Panc1 (cell line): Measurements from ENCODE around the gene EDC3. TPM values are rescaled to one million over a fixed set of nuclear protein-coding genes. Genes with fewer than 3 reads are reported as not detected.

Source experiments
- ATAC-seq: fragments of 200-7000 bp; cut with Tn5 transposase; 2 replicates; pipeline ENCODE4 v1.9.1; 2020; ENCODE audit warnings: mild to moderate bottlenecking, moderate library complexity
- BruUV-seq: library from RNA; stranded (reverse); fragments of 400-500 nt; replicated peaks from 2 replicates; lab custom pipeline; 2021; lab: Mats Ljungman, UMichigan
- CTCF ChIA-PET: fragments of 300-600 bp; sonication (Branson Sonifier 250); formaldehyde crosslinking; loops from one replicate; lab custom pipeline; 2022; ENCODE audit warnings: antibody characterized with exemption; lab: Charles Lee
- POLR2A ChIA-PET: fragments of 300-600 bp; sonication (Branson Sonifier 250); formaldehyde crosslinking; loops from one replicate; lab custom pipeline; 2022; ENCODE audit warnings: antibody characterized with exemption; lab: Charles Lee
- DNase-seq: peaks from one replicate; pipeline ENCODE4 v3.0.0-alpha.2; 2010; ENCODE audit warnings: low read depth, low spot score
- H3K27ac ChIP-seq: 2 replicates; pipeline ENCODE4 v1.5.1; 2011; ENCODE audit warnings: mild to moderate bottlenecking, low read length, inconsistent platforms
- H3K27me3 ChIP-seq: fragments of 200-500 bp; sonication (Bioruptor generic); 2 replicates; pipeline ENCODE4 v1.6.0; 2014; ENCODE audit warnings: low read length, inconsistent platforms; ENCODE audit not compliant: control insufficient read depth, insufficient read depth
- H3K36me3 ChIP-seq: fragments of 200-500 bp; sonication (Bioruptor generic); 2 replicates; pipeline ENCODE4 v1.5.1; 2014; ENCODE audit warnings: inconsistent platforms, mild to moderate bottlenecking, low read length, moderate library complexity; ENCODE audit not compliant: control insufficient read depth, insufficient read depth
- H3K4me1 ChIP-seq: 2 replicates; pipeline ENCODE4 v1.5.1; 2011; ENCODE audit warnings: inconsistent platforms, mild to moderate bottlenecking, low read length, moderate library complexity; ENCODE audit not compliant: control insufficient read depth, insufficient read depth
- H3K4me3 ChIP-seq, 2 experiments: 2 replicates each; pipeline ENCODE4 v1.5.1; 2011 to 2012; ENCODE audit warnings: low read depth in 2 of 2, low read length in 2 of 2, mild to moderate bottlenecking in 2 of 2, inconsistent platforms in 1 of 2, moderate library complexity in 1 of 2
- H3K9me3 ChIP-seq: fragments of 200-500 bp; sonication (Bioruptor generic); 2 replicates; pipeline ENCODE4 v1.5.1; 2014; ENCODE audit warnings: low read depth, mild to moderate bottlenecking, inconsistent platforms, low read length, moderate library complexity; ENCODE audit not compliant: control insufficient read depth, insufficient read depth
- CTCF ChIP-seq: fragments of 450-650 bp; IDR thresholded peaks from 2 replicates; pipeline ENCODE4 v1.5.1; 2017; ENCODE audit warnings: mild to moderate bottlenecking
- POLR2AphosphoS5 ChIP-seq: IDR thresholded peaks from 2 replicates; pipeline ENCODE4 v1.6.1; 2012; ENCODE audit warnings: mild to moderate bottlenecking, low read depth, low read length, moderate library complexity
- REST ChIP-seq, 2 experiments: IDR thresholded peaks; 2 replicates each; pipeline ENCODE4 v1.6.1; 2011 to 2012; ENCODE audit warnings: low read depth in 2 of 2, control low read depth in 1 of 2, low read length in 1 of 2, mild to moderate bottlenecking in 1 of 2, moderate library complexity in 1 of 2; ENCODE audit not compliant: insufficient read depth in 1 of 2
- SIN3A ChIP-seq: IDR thresholded peaks from 2 replicates; pipeline ENCODE4 v1.6.1; 2012; ENCODE audit warnings: low read depth, mild to moderate bottlenecking, low read length, moderate library complexity, borderline replicate concordance; ENCODE audit not compliant: insufficient read depth
- TCF7L2 ChIP-seq: IDR thresholded peaks from 2 replicates; pipeline ENCODE4 v1.6.1; 2011; ENCODE audit warnings: mild to moderate bottlenecking, low read depth, low read length, inconsistent platforms
- in situ Hi-C: cut with HindIII; loops from 2 replicates; pipeline ENCODE4 v1.10.0; 2016; ENCODE audit warnings: low sequenced_read_pairs, low pct_unique_long_range_greater_than_20kb
- intact Hi-C: fragments of 100-400 bp; cut with micrococcal nuclease; formaldehyde crosslinking; loops from one replicate; pipeline ENCODE4 v1.10.0; 2022; ENCODE audit not compliant: unreplicated experiment
- total RNA-seq: library from RNA; stranded (reverse); gene quantifications from one replicate; pipeline ENCODE4 v1.2.1, GENCODE V29; 2021; ENCODE audit not compliant: unreplicated experiment

EDC3 gene
- total RNA-seq, 1 experiment from 2014 or later, result 45.5 TPM

GRCh38 chr15:74584779-74585178, 111.0 kb downstream of the EDC3 start:
- BruUV-seq, result no TSS peak
- H3K27me3 ChIP-seq, result no peaks in the 10 kb centered on the region
- CTCF ChIA-PET, result no interaction called here
- DNase-seq, result no peak
- no peak for ATAC-seq
- H3K4me1 ChIP-seq, result no peaks in the 10 kb centered on the region; the same call in 1 of the 2 replicates
- H3K9me3 ChIP-seq, result no peaks in the 10 kb centered on the region
- H3K27ac ChIP-seq, result no peak overlapping the region
- H3K36me3 ChIP-seq, result peaks cover 5% of the 10 kb centered on the region
- intact Hi-C loops, result no loop called here
- in situ Hi-C loops, result no loop called here
- H3K4me3 ChIP-seq, result no peak overlapping the region
- POLR2A ChIA-PET, result no interaction called here
- TF ChIP-seq CTCF (no peak), SIN3A (no peak), POLR2AphosphoS5 (no peak), TCF7L2 (no peak), REST (IDR thresholded peaks at IDR 0.05; ENCODE audit: insufficient read depth in 1 of 2, low read depth in 2 of 2, low read length in 1 of 2) (no peak)

- in situ Hi-C loops (no loop called here), intact Hi-C loops (no loop called here)
- Histone ChIP-seq H3K9me3 (no peaks in the 10 kb centered on the region), H3K4me3 (no peak overlapping the region), H3K27me3 (no peaks in the 10 kb centered on the region), H3K4me1 (no peaks in the 10 kb centered on the region; the same call in 1 of the 2 replicates), H3K36me3 (peaks cover 5% of the 10 kb centered on the region), H3K27ac (no peak overlapping the region)
- DNase-seq, result no peak
- POLR2A ChIA-PET, result interaction anchor here (0.7 kb wide), 1 partner anchor 74 kb away, joined by 6 read pairs; no protein-coding TSS in a partner anchor
- no peak for TF ChIP-seq CTCF
- no peak for ATAC-seq
- BruUV-seq, result no TSS peak
- CTCF ChIA-PET, result interaction anchor here (0.7 kb wide), 1 partner anchor 532 kb away, joined by 3 read pairs; no protein-coding TSS in a partner anchor
These were observed 111.6 kb downstream of the EDC3 start for GRCh38 chr15:74584204-74584603.

Other genes starting within 250 kb of the EDC3 start
- gene UBL7, start 234.9 kb downstream of the EDC3 start, total RNA-seq, result 68.5 TPM
- gene ARID3B, start 154.8 kb downstream of the EDC3 start, total RNA-seq, result 12.7 TPM
- 69.8 TPM for gene CLK3, start 80.2 kb downstream of the EDC3 start, total RNA-seq
- gene CYP1A1, start 29.5 kb upstream of the EDC3 start, total RNA-seq, result 0.15 TPM
- gene CYP1A2, start 52.8 kb upstream of the EDC3 start, total RNA-seq, result not detected
- gene CSK, start 86.1 kb upstream of the EDC3 start, total RNA-seq, result 81.4 TPM
- not detected for gene LMAN1L, start 116.8 kb upstream of the EDC3 start, total RNA-seq
- not detected for gene CPLX3, start 130.6 kb upstream of the EDC3 start, total RNA-seq
- 73.3 TPM for gene ULK3, start 147.1 kb upstream of the EDC3 start, total RNA-seq
- 121 TPM for gene SCAMP2, start 177.3 kb upstream of the EDC3 start, total RNA-seq
- gene MPI, start 194.0 kb upstream of the EDC3 start, total RNA-seq, result 45.8 TPM
- gene FAM219B, start 210.8 kb upstream of the EDC3 start, total RNA-seq, result 68.6 TPM
- gene COX5A, start 242.0 kb upstream of the EDC3 start, total RNA-seq, result 353 TPM